Loucy (cell line): Measurements from ENCODE around the gene RYR2.

Experiments
- H2AFZ ChIP-seq: fragments of 200-600 bp; sonication (generic); 2 replicates; pipeline ENCODE4 v1.6.0; 2016; ENCODE audit warnings: antibody characterized with exemption, mild to moderate bottlenecking, low read length, moderate library complexity
- H3F3A ChIP-seq: fragments of 200-600 bp; 2 replicates; pipeline ENCODE4 v1.6.0; 2016; ENCODE audit warnings: antibody characterized with exemption, low read depth, mild to moderate bottlenecking
- H3K27me3 ChIP-seq: fragments of 200-600 bp; sonication (generic); 2 replicates; pipeline ENCODE4 v1.6.1; 2014; ENCODE audit warnings: low read length, mild to moderate bottlenecking; ENCODE audit not compliant: insufficient read depth, poor library complexity, severe bottlenecking
- H3K36me3 ChIP-seq: fragments of 200-600 bp; sonication (generic); 2 replicates; pipeline ENCODE4 v1.6.1; 2016; ENCODE audit warnings: low read length; ENCODE audit not compliant: insufficient read depth
- H3K4me1 ChIP-seq: fragments of 200-600 bp; sonication (generic); 2 replicates; pipeline ENCODE4 v1.5.1; 2014; ENCODE audit warnings: low read length, mild to moderate bottlenecking; ENCODE audit not compliant: insufficient read depth, poor library complexity, severe bottlenecking
- H3K4me2 ChIP-seq: fragments of 200-600 bp; sonication (generic); 2 replicates; pipeline ENCODE4 v1.6.0; 2014; ENCODE audit warnings: antibody characterized with exemption, low read length, low read depth, mild to moderate bottlenecking; ENCODE audit not compliant: poor library complexity, severe bottlenecking
- H3K4me3 ChIP-seq: fragments of 200-600 bp; sonication (generic); 2 replicates; pipeline ENCODE4 v1.5.1; 2014; ENCODE audit warnings: low read length, mild to moderate bottlenecking, mixed read lengths; ENCODE audit not compliant: poor library complexity, severe bottlenecking
- H3K79me2 ChIP-seq: fragments of 200-600 bp; sonication (generic); 2 replicates; pipeline ENCODE4 v1.6.1; 2014; ENCODE audit warnings: low read length; ENCODE audit not compliant: insufficient read depth
- H3K9ac ChIP-seq: fragments of 200-600 bp; sonication (generic); 2 replicates; pipeline ENCODE4 v1.6.0; 2014; ENCODE audit warnings: mild to moderate bottlenecking, low read depth, low read length, moderate library complexity; ENCODE audit not compliant: poor library complexity, severe bottlenecking
- H3K9me2 ChIP-seq: fragments of 200-600 bp; sonication (generic); replicated peaks from 2 replicates; pipeline ENCODE4 v1.6.1; 2016; ENCODE audit warnings: low read depth, low read length, mixed read lengths
- H3K9me3 ChIP-seq: fragments of 200-600 bp; sonication (generic); 2 replicates; pipeline ENCODE4 v1.6.1; 2014; ENCODE audit warnings: mild to moderate bottlenecking, antibody characterized with exemption, low read length, low read depth; ENCODE audit not compliant: insufficient read depth
- H4K20me1 ChIP-seq: fragments of 200-600 bp; sonication (generic); 2 replicates; pipeline ENCODE4 v1.6.0; 2014; ENCODE audit warnings: antibody characterized with exemption, low read length, mild to moderate bottlenecking; ENCODE audit not compliant: insufficient read depth, poor library complexity, severe bottlenecking
- EZH2phosphoT487 ChIP-seq: fragments of 200-600 bp; IDR thresholded peaks from 2 replicates; pipeline ENCODE4 v1.6.1; 2018; ENCODE audit warnings: antibody characterized with exemption, mild to moderate bottlenecking, moderate library complexity, borderline replicate concordance
- TF ChIP-seq, protein P1 (sequence below): fragments of 200-600 bp; sonication (generic); conservative IDR thresholded peaks from 2 replicates; pipeline ENCODE4 v1.5.1; 2014; ENCODE audit warnings: mild to moderate bottlenecking, antibody characterized with exemption, low read length

Gene RYR2

DNA sequence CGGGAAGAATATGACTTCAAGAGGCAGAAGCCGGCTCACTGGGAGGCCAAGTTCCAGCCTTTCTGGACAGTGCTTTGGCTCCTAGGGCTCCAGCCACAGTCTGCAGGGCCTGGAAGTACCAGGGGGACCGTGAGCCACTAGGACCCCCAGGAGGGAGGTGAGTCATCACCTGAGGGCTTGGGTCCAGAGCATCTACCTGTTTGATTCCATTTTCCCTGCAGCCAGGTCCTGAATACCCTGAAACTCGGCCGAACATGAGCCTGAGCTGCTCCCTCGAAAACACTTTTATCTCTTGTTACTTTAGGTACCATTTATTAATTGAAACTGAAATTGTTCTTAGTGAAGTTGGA is 164.1 kb downstream of the RYR2 start:
- Histone ChIP-seq H3K36me3 (no peaks in the 10 kb centered on the region), H3K9ac (no peak overlapping the region), H3K9me3 (peaks cover 4% of the 10 kb centered on the region; the same call in 1 of the 2 replicates), H3F3A (no peaks in the 10 kb centered on the region), H3K27me3 (no peaks in the 10 kb centered on the region), H3K4me3 (no peak overlapping the region), H3K9me2 (no peaks in the 10 kb centered on the region), H3K4me1 (no peaks in the 10 kb centered on the region), H2AFZ (no peak overlapping the region), H3K79me2 (no peaks in the 10 kb centered on the region), H3K4me2 (no peak overlapping the region), H4K20me1 (no peaks in the 10 kb centered on the region)
- TF ChIP-seq EZH2phosphoT487, result no peak
- TF ChIP-seq, protein P1, sequence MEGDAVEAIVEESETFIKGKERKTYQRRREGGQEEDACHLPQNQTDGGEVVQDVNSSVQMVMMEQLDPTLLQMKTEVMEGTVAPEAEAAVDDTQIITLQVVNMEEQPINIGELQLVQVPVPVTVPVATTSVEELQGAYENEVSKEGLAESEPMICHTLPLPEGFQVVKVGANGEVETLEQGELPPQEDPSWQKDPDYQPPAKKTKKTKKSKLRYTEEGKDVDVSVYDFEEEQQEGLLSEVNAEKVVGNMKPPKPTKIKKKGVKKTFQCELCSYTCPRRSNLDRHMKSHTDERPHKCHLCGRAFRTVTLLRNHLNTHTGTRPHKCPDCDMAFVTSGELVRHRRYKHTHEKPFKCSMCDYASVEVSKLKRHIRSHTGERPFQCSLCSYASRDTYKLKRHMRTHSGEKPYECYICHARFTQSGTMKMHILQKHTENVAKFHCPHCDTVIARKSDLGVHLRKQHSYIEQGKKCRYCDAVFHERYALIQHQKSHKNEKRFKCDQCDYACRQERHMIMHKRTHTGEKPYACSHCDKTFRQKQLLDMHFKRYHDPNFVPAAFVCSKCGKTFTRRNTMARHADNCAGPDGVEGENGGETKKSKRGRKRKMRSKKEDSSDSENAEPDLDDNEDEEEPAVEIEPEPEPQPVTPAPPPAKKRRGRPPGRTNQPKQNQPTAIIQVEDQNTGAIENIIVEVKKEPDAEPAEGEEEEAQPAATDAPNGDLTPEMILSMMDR, result no peak

DNA sequence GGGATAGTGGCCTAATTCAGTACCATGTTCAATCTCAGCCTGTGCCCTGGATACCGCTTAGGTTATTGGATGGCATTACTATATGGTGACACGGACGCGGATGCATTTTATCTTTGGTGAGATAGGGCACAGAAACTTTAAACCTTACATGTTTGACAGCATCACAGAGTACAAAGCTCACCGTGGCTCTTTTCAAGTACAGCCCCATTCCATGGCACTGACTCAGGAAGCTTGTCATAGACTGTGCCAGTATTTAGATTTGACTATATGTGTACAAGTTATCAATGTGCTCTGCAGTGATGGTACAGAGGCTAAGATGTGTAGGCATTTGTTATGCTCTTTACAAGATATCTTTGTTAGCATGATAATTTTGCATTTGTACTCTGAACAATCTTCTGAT is 169.0 kb downstream of the RYR2 start:
- Histone ChIP-seq H3K79me2 (no peaks in the 10 kb centered on the region), H3F3A (no peaks in the 10 kb centered on the region), H3K4me3 (no peak overlapping the region), H3K4me1 (no peaks in the 10 kb centered on the region), H2AFZ (no peak overlapping the region), H3K9ac (no peak overlapping the region), H3K9me2 (no peaks in the 10 kb centered on the region), H3K36me3 (no peaks in the 10 kb centered on the region), H4K20me1 (no peaks in the 10 kb centered on the region), H3K27me3 (no peaks in the 10 kb centered on the region), H3K4me2 (no peak overlapping the region), H3K9me3 (no peaks in the 10 kb centered on the region)
- no peak for TF ChIP-seq EZH2phosphoT487
- TF ChIP-seq, protein P1, result no peak

DNA sequence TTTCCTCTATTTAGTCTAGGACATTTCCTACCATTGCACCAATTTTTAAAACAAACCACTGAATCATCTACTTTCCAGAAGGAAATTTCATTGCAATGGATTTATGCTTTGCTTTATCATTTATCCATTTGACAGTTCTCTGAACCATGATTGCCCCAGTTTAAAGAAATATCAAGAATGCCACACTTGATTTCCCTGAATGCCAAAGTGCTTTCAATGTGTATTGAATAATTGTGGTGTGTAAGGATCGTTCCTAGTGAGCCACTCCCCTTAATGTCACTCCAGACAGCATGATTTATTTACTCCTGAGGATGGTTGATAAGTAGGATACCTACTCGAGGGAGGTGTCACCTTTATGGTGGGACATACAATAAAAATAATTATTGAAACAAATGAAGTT is 169.6 kb downstream of the RYR2 start:
- Histone ChIP-seq H3K4me2 (no peak overlapping the region), H3F3A (no peaks in the 10 kb centered on the region), H3K9me3 (no peaks in the 10 kb centered on the region), H3K79me2 (no peaks in the 10 kb centered on the region), H3K9ac (no peak overlapping the region), H4K20me1 (no peaks in the 10 kb centered on the region), H3K4me3 (no peak overlapping the region), H3K36me3 (no peaks in the 10 kb centered on the region), H3K27me3 (no peaks in the 10 kb centered on the region), H3K4me1 (no peaks in the 10 kb centered on the region), H3K9me2 (no peaks in the 10 kb centered on the region), H2AFZ (no peak overlapping the region)
- TF ChIP-seq EZH2phosphoT487, result no peak
- TF ChIP-seq, protein P1, result no peak
